HL-60 (cell line): ENCODE results near the gene PHF14.
"Not testable (repeated sequence)": the region's sequence is repeated elsewhere in the genome, so short reads cannot be mapped to it uniquely, and the experiment has no call there.

ENCODE experiments used
- POLR2AphosphoS5 ChIP-seq: IDR thresholded peaks from 2 replicates; pipeline ENCODE4 v1.6.1; 2012; ENCODE audit warnings: low read depth
- TF ChIP-seq, protein P1 (sequence below): IDR thresholded peaks from one replicate; pipeline ENCODE4 v1.5.1; 2011; ENCODE audit warnings: low read length, control low read depth, inconsistent platforms; ENCODE audit not compliant: insufficient read depth
- TF ChIP-seq, protein P2 (sequence below): IDR thresholded peaks from 2 replicates; pipeline ENCODE4 v1.6.1; 2012; ENCODE audit warnings: low read depth; ENCODE audit not compliant: insufficient replicate concordance

DNA sequence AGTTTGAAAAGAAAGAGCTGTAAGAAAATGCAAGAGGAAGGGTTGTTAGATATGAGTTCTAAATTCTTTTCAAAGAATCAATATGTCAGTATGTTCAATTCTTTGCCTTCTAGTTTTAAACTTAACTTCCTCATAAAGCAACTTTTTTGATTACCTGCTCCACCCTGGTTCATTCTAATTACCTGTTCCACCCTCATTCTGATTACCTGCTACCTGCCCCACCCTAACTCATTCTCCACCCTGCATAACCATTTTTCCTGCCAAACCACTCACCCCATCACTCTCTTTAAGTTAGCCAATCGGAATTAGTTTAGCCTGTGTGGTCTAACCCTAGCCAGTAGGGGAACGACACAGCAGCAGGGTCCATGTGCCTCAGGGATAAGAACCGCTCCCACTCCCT is 45.5 kb upstream of the PHF14 start:
- TF ChIP-seq, protein P1, sequence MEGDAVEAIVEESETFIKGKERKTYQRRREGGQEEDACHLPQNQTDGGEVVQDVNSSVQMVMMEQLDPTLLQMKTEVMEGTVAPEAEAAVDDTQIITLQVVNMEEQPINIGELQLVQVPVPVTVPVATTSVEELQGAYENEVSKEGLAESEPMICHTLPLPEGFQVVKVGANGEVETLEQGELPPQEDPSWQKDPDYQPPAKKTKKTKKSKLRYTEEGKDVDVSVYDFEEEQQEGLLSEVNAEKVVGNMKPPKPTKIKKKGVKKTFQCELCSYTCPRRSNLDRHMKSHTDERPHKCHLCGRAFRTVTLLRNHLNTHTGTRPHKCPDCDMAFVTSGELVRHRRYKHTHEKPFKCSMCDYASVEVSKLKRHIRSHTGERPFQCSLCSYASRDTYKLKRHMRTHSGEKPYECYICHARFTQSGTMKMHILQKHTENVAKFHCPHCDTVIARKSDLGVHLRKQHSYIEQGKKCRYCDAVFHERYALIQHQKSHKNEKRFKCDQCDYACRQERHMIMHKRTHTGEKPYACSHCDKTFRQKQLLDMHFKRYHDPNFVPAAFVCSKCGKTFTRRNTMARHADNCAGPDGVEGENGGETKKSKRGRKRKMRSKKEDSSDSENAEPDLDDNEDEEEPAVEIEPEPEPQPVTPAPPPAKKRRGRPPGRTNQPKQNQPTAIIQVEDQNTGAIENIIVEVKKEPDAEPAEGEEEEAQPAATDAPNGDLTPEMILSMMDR = not testable (repeated sequence)
- TF ChIP-seq POLR2AphosphoS5 = not testable (repeated sequence)
- TF ChIP-seq, protein P2, sequence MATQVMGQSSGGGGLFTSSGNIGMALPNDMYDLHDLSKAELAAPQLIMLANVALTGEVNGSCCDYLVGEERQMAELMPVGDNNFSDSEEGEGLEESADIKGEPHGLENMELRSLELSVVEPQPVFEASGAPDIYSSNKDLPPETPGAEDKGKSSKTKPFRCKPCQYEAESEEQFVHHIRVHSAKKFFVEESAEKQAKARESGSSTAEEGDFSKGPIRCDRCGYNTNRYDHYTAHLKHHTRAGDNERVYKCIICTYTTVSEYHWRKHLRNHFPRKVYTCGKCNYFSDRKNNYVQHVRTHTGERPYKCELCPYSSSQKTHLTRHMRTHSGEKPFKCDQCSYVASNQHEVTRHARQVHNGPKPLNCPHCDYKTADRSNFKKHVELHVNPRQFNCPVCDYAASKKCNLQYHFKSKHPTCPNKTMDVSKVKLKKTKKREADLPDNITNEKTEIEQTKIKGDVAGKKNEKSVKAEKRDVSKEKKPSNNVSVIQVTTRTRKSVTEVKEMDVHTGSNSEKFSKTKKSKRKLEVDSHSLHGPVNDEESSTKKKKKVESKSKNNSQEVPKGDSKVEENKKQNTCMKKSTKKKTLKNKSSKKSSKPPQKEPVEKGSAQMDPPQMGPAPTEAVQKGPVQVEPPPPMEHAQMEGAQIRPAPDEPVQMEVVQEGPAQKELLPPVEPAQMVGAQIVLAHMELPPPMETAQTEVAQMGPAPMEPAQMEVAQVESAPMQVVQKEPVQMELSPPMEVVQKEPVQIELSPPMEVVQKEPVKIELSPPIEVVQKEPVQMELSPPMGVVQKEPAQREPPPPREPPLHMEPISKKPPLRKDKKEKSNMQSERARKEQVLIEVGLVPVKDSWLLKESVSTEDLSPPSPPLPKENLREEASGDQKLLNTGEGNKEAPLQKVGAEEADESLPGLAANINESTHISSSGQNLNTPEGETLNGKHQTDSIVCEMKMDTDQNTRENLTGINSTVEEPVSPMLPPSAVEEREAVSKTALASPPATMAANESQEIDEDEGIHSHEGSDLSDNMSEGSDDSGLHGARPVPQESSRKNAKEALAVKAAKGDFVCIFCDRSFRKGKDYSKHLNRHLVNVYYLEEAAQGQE = not testable (repeated sequence)
